ENCODE data around the gene TMEM97.
A peak's percentile ranks its signal among the peaks of the same experiment; 100 is the strongest.
"Not testable (repeated sequence)": the region's sequence is repeated elsewhere in the genome, so short reads cannot be mapped to it uniquely, and the experiment has no call there.

TMEM97 gene

GRCh38 chr17:28318759-28319597 lies at the start of gene TMEM97:
TMEM97 (plus strand) TSS chr17:28319200; CDS start chr17:28319240, 40 bp downstream.
- DNase-seq (ENCODE audit: low read depth) = peak; percentile 92

- no peak for DNase-seq (ENCODE audit: low read depth)
Observed at GRCh38 chr17:28270055-28270454, 48.9 kb upstream of the TMEM97 start.

GRCh38 chr17:28270926-28271325 lies 48.1 kb upstream of the TMEM97 start:
- DNase-seq (ENCODE audit: low read depth) = no peak

GRCh38 chr17:28271431-28271830 lies 47.6 kb upstream of the TMEM97 start:
- DNase-seq (ENCODE audit: low read depth) = no peak

- DNase-seq (ENCODE audit: low read depth) = no peak
Observed at GRCh38 chr17:28272166-28272565, 46.8 kb upstream of the TMEM97 start.

GRCh38 chr17:28273341-28273740 lies 45.7 kb upstream of the TMEM97 start:
- not testable (repeated sequence) for DNase-seq (ENCODE audit: low read depth)

GRCh38 chr17:28274591-28275265 lies 44.3 kb upstream of the TMEM97 start:
- no peak for DNase-seq (ENCODE audit: low read depth)

- DNase-seq (ENCODE audit: low read depth) = no peak
Observed at GRCh38 chr17:28276011-28276410, 43.0 kb upstream of the TMEM97 start.

- no peak for DNase-seq (ENCODE audit: low read depth)
Observed at GRCh38 chr17:28279411-28279810, 39.6 kb upstream of the TMEM97 start.

- DNase-seq (ENCODE audit: low read depth) = no peak
Observed at GRCh38 chr17:28280826-28281225, 38.2 kb upstream of the TMEM97 start.

- DNase-seq (ENCODE audit: low read depth) = peak; percentile 68
Observed at GRCh38 chr17:28282596-28282995, 36.4 kb upstream of the TMEM97 start.

- no peak for DNase-seq (ENCODE audit: low read depth)
Observed at GRCh38 chr17:28285965-28286364, 33.0 kb upstream of the TMEM97 start.

GRCh38 chr17:28290703-28291102 lies 28.3 kb upstream of the TMEM97 start:
- no peak for DNase-seq (ENCODE audit: low read depth)

- no peak for DNase-seq (ENCODE audit: low read depth)
Observed at GRCh38 chr17:28291780-28292330, 27.1 kb upstream of the TMEM97 start.

GRCh38 chr17:28292878-28293277 lies 26.1 kb upstream of the TMEM97 start:
- not testable (repeated sequence) for DNase-seq (ENCODE audit: low read depth)

- no peak for DNase-seq (ENCODE audit: low read depth)
Observed at GRCh38 chr17:28293994-28294393, 25.0 kb upstream of the TMEM97 start.

- DNase-seq (ENCODE audit: low read depth) = no peak
Observed at GRCh38 chr17:28295677-28296578, 23.1 kb upstream of the TMEM97 start.

GRCh38 chr17:28298449-28298848 lies 20.6 kb upstream of the TMEM97 start:
- DNase-seq (ENCODE audit: low read depth) = no peak

GRCh38 chr17:28306954-28307401 lies 12.0 kb upstream of the TMEM97 start:
- no peak for DNase-seq (ENCODE audit: low read depth)

GRCh38 chr17:28313841-28314240 lies 5.2 kb upstream of the TMEM97 start:
- no peak for DNase-seq (ENCODE audit: low read depth)

- no peak for DNase-seq (ENCODE audit: low read depth)
Observed at GRCh38 chr17:28315846-28316705, 2.9 kb upstream of the TMEM97 start.

Measured in GM04504 (cell line).